CD4-positive, alpha-beta T cell (primary cell): ENCODE measurements around the gene PTPN23. TPM values are rescaled to one million over a fixed set of nuclear protein-coding genes. Genes with fewer than 3 reads are reported as not detected.
A peak's percentile ranks its signal among the peaks of the same experiment; 100 is the strongest.

Experiments used
- ATAC-seq: fragments of 200-7000 bp; cut with Tn5 transposase; one replicate; pipeline ENCODE4 v1.10.0; 2022; ENCODE audit warnings: mild to moderate bottlenecking; ENCODE audit not compliant: poor library complexity
- CTCF ChIA-PET: fragments of 350-600 bp; sonication (Branson Sonifier 250); formaldehyde crosslinking; loops from one replicate; lab custom pipeline; 2021; ENCODE audit warnings: antibody characterized with exemption, inconsistent platforms; lab: Charles Lee
- POLR2A ChIA-PET: fragments of 350-600 bp; sonication (Branson Sonifier 250); formaldehyde crosslinking; loops from one replicate; lab custom pipeline; 2021; ENCODE audit warnings: antibody characterized with exemption, inconsistent platforms; lab: Charles Lee
- DNase-seq, 14 experiments: peaks; one replicate each; pipeline ENCODE4 v3.0.0-alpha.2; 2013 to 2020; ENCODE audit warnings: mixed read lengths in 2 of 14
- H3K27ac ChIP-seq, 2 donors: one replicate each; pipeline versions ENCODE4 v1.5.1 to v1.7.0; 2013; ENCODE audit warnings: low read length in 2 of 2, low read depth in 1 of 2, mild to moderate bottlenecking in 1 of 2
- H3K27me3 ChIP-seq, 2 experiments: 1 replicate in 1 of 2; 2 replicates in 1 of 2; pipeline versions ENCODE4 v1.6.1 to v1.7.0; 2013; ENCODE audit warnings: low read length in 2 of 2, control low read depth in 1 of 2, mild to moderate bottlenecking in 1 of 2, moderate library complexity in 1 of 2; ENCODE audit not compliant: insufficient read depth in 2 of 2, control insufficient read depth in 1 of 2
- H3K36me3 ChIP-seq: one replicate; pipeline ENCODE4 v1.6.1; 2013; ENCODE audit warnings: low read length, control low read depth; ENCODE audit not compliant: insufficient read depth
- H3K4me1 ChIP-seq: one replicate; pipeline ENCODE4 v1.6.1; 2013; ENCODE audit warnings: low read length, control low read depth; ENCODE audit not compliant: insufficient read depth
- H3K4me3 ChIP-seq: one replicate; pipeline ENCODE4 v1.5.1; 2013; ENCODE audit warnings: mild to moderate bottlenecking, low read length, moderate library complexity
- H3K9me3 ChIP-seq, 2 experiments: 1 replicate in 1 of 2; 2 replicates in 1 of 2; pipeline versions ENCODE4 v1.6.1 to v1.7.0; 2013; ENCODE audit warnings: low read length in 2 of 2, mild to moderate bottlenecking in 2 of 2, control low read depth in 1 of 2, moderate library complexity in 1 of 2; ENCODE audit not compliant: control insufficient read depth in 1 of 2, insufficient read depth in 1 of 2
- H3K27ac Mint-ChIP-seq: one replicate; pipeline ENCODE4 v1.8.0; 2020; ENCODE audit warnings: mixed read lengths
- H3K27me3 Mint-ChIP-seq: one replicate; pipeline ENCODE4 v1.8.0; 2021; ENCODE audit warnings: mixed read lengths
- H3K36me3 Mint-ChIP-seq: one replicate; pipeline ENCODE4 v1.8.0; 2021; ENCODE audit warnings: low read depth, mixed read lengths
- H3K4me1 Mint-ChIP-seq: one replicate; pipeline ENCODE4 v1.8.0; 2021; ENCODE audit warnings: low read depth, mixed read lengths
- H3K4me3 Mint-ChIP-seq: one replicate; pipeline ENCODE4 v1.8.0; 2020; ENCODE audit warnings: mild to moderate bottlenecking, mixed read lengths
- H3K9me3 Mint-ChIP-seq: one replicate; pipeline ENCODE4 v1.8.0; 2020; ENCODE audit warnings: mixed read lengths
- CTCF ChIP-seq: fragments of 200-600 bp; IDR thresholded peaks from one replicate; pipeline ENCODE4 v1.8.0; 2022; ENCODE audit warnings: antibody characterized with exemption, mild to moderate bottlenecking
- intact Hi-C, 2 experiments: fragments of 100-400 bp; cut with DNase I in 1 of 2; cut with micrococcal nuclease in 1 of 2; formaldehyde crosslinking; loops; one replicate each; pipeline versions ENCODE4 v1.15.1 to v1.9.0; 2023 to 2025; cut with DNase I, micrococcal nuclease
- total RNA-seq, 174 experiments: library from RNA in 2 of 174; stranded (reverse) in 2 of 174; gene quantifications; one replicate each; pipeline ENCODE4 v1.2.3 and lab custom pipeline; 2021 to 2026

PTPN23 gene
- total RNA-seq, 2 experiments from 2014 or later, result 27.3 to 35.7 TPM

DNA sequence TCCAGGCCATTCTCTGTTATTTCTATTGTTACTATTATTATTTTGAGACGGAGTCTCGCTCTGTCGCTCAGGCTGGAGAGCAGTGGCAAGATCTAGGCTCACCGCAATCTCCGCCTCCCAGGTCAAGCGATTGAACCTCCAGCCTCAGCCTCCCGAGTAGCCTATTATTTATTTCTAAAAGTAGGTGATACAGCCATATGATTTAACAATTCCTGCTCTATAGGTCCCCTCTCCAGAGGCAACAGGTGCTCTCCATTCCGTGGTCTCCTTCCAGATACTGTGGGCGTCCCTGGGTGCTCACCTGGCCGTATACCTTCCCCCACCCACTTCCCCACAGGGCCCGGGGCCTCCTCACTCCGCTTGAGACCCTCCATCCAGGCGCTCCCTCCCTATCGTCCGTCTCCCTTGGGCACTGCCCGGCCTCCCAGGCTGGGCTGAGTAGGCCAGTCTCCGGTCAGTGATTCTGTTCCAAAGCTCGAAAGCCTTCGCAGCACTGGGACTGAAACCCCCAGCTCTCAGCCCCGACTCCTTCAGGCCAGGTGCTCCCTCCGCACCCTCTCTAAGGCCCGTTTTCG, 708 bp upstream of the PTPN23 start:
- H3K4me1 Mint-ChIP-seq, result peaks cover 37% of the 10 kb centered on the region
- ATAC-seq (no peak), DNase-seq (no peak)
- peak overlapping the region; percentile 95 for H3K4me3 Mint-ChIP-seq
- TF ChIP-seq CTCF, result no peak
- H3K9me3 ChIP-seq, result no peaks in the 10 kb centered on the region
- CTCF ChIA-PET, result interaction anchor here (1.0 to 2.9 kb wide), 4 partner anchors 41 to 321 kb away, joined by 4 to 20 read pairs (median 8); partner anchors contain the start of genes SCAP and SETD2
- no peaks in the 10 kb centered on the region for H3K27me3 Mint-ChIP-seq
- H3K27ac Mint-ChIP-seq, result peak overlapping the region; percentile 91
- peaks cover 3% of the 10 kb centered on the region for H3K36me3 ChIP-seq
- no peaks in the 10 kb centered on the region for H3K9me3 Mint-ChIP-seq
- H3K36me3 Mint-ChIP-seq, result peaks cover 18% of the 10 kb centered on the region
- H3K27ac ChIP-seq, result peak overlapping the region; percentile 85 to 97
- intact Hi-C loops, result loop anchor here (2.0 to 10.0 kb wide), 6 partner anchors 97 to 425 kb away; partner anchors contain the start of genes KIF9 (in 2 of the 2), KLHL18 (in 2 of the 2), DHX30 (in 1 of the 2) and ELP6 (in 1 of the 2)
- H3K4me1 ChIP-seq, result peaks cover 28% of the 10 kb centered on the region
- H3K4me3 ChIP-seq, result peak overlapping the region; percentile 97
- POLR2A ChIA-PET, result interaction anchor here (0.7 to 1.6 kb wide), 13 partner anchors 10 to 445 kb away, joined by 3 to 22 read pairs (median 4); partner anchors contain the start of genes ELP6, SCAP, SETD2 and SMARCC1
- H3K27me3 ChIP-seq, result no peaks in the 10 kb centered on the region

- Histone ChIP-seq H3K9me3 (no peaks in the 10 kb centered on the region), H3K27ac (peak overlapping the region; percentile 85 to 97), H3K4me3 (peak overlapping the region; percentile 97), H3K27me3 (no peaks in the 10 kb centered on the region), H3K36me3 (peaks cover 5% of the 10 kb centered on the region), H3K4me1 (peaks cover 31% of the 10 kb centered on the region)
- peak overlapping the region; percentile 91 for H3K27ac Mint-ChIP-seq
- peak; percentile 22 for ATAC-seq
- H3K9me3 Mint-ChIP-seq, result no peaks in the 10 kb centered on the region
- no peaks in the 10 kb centered on the region for H3K27me3 Mint-ChIP-seq
- DNase-seq, result peak; percentile 19 to 83 (median 53)
- intact Hi-C loops, result loop anchor here (2.0 to 10.0 kb wide), 6 partner anchors 95 to 423 kb away; partner anchors contain the start of genes KIF9 (in 2 of the 2), KLHL18 (in 2 of the 2), DHX30 (in 1 of the 2) and ELP6 (in 1 of the 2)
- H3K36me3 Mint-ChIP-seq, result peaks cover 26% of the 10 kb centered on the region
- ChIA-PET CTCF (interaction anchor here (1.2 to 2.9 kb wide), 2 partner anchors 40 to 94 kb away, joined by 4 to 20 read pairs; partner anchors contain the start of gene SCAP), POLR2A (interaction anchor here (1.0 to 1.6 kb wide), 11 partner anchors 9 to 443 kb away, joined by 3 to 22 read pairs (median 4); partner anchors contain the start of genes ELP6, SCAP and SETD2)
- H3K4me3 Mint-ChIP-seq, result peak overlapping the region; percentile 95
- peaks cover 46% of the 10 kb centered on the region for H3K4me1 Mint-ChIP-seq
- no peak for TF ChIP-seq CTCF
These were observed 716 bp downstream of the PTPN23 start for GRCh38 chr3:47381317-47382157.

- Mint-ChIP-seq H3K4me3 (no peak overlapping the region), H3K27ac (no peak overlapping the region), H3K4me1 (peaks cover 51% of the 10 kb centered on the region), H3K9me3 (no peaks in the 10 kb centered on the region), H3K36me3 (peaks cover 32% of the 10 kb centered on the region), H3K27me3 (no peaks in the 10 kb centered on the region)
- peaks cover 27% of the 10 kb centered on the region for H3K4me1 ChIP-seq
- CTCF ChIA-PET, result no interaction called here
- DNase-seq, result no peak
- no peak for TF ChIP-seq CTCF
- no peaks in the 10 kb centered on the region for H3K27me3 ChIP-seq
- no peak for ATAC-seq
- H3K36me3 ChIP-seq, result peaks cover 10% of the 10 kb centered on the region
- H3K27ac ChIP-seq, result no peak overlapping the region
- H3K9me3 ChIP-seq, result no peaks in the 10 kb centered on the region
- POLR2A ChIA-PET, result no interaction called here
- intact Hi-C loops, result loop anchor here in 1 of 2 experiments (5.0 to 10.0 kb wide), 2 partner anchors 397 to 420 kb away; partner anchors contain the start of gene DHX30
- H3K4me3 ChIP-seq, result no peak overlapping the region
These were observed 3.6 kb downstream of the PTPN23 start for GRCh38 chr3:47384425-47384824.
